Subcutaneous adipose tissue (tissue), 4 donors: Measurements from ENCODE around the gene LGR5. TPM values are rescaled to one million over a fixed set of nuclear protein-coding genes. Genes with fewer than 3 reads are reported as not detected.

ENCODE experiments used
- total RNA-seq, 4 donors: library from RNA; depleted of rRNA; stranded (reverse); fragments of >200 nt; gene quantifications; one replicate each; pipeline ENCODE4 v1.1.0, GENCODE V29; 2016
- TF ChIP-seq, protein P1 (sequence below): fragments of 450-650 bp; IDR thresholded peaks from one replicate; pipeline ENCODE4 v1.5.1; 2016; ENCODE audit warnings: low read depth, mild to moderate bottlenecking, control low read depth, antibody characterized with exemption, moderate library complexity

Gene LGR5
- total RNA-seq, 4 donors from 2014 or later: 0.17 to 0.88 (median 0.35) TPM

- TF ChIP-seq, protein P1, sequence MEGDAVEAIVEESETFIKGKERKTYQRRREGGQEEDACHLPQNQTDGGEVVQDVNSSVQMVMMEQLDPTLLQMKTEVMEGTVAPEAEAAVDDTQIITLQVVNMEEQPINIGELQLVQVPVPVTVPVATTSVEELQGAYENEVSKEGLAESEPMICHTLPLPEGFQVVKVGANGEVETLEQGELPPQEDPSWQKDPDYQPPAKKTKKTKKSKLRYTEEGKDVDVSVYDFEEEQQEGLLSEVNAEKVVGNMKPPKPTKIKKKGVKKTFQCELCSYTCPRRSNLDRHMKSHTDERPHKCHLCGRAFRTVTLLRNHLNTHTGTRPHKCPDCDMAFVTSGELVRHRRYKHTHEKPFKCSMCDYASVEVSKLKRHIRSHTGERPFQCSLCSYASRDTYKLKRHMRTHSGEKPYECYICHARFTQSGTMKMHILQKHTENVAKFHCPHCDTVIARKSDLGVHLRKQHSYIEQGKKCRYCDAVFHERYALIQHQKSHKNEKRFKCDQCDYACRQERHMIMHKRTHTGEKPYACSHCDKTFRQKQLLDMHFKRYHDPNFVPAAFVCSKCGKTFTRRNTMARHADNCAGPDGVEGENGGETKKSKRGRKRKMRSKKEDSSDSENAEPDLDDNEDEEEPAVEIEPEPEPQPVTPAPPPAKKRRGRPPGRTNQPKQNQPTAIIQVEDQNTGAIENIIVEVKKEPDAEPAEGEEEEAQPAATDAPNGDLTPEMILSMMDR: no peak
Observed at GRCh38 chr12:71407732-71408131, 31.9 kb upstream of the LGR5 start.

DNA sequence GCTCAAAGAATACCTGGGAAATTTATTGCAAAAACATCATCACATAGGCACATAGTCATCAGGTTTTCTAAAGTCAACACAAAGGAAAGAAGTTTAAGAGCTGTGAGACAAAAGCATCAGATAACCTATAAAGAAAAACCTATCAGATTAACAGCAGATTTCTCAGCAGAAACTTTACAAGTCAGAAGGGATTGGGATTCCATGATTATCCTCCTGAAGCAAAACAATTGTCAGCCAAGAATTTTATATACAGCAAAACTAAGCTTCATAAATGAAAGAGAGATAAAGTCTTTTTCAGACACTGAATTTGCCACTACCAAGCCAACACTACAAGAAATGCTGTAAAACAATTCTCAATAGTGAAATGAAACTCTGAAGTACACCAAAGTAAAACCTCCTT lies 28.8 kb upstream of the LGR5 start:
- TF ChIP-seq, protein P1: no peak

DNA sequence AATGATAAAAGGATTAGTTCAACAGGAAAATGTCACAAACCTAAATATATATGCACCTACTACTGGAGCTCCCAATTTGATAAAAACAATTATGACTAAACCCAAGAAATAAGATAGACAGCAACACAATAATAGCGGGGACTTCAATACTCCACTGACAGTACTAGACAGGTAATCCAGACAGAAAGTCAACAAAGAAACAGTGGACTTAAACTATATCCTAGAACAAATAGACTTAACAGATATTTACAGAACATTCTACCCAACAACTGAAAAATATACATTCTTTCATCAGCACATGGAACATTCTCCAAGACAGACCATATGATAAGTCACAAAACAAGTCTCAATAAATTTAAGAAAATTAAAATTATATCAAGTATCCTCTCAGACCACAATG lies 28.0 kb upstream of the LGR5 start:
- TF ChIP-seq, protein P1: no peak

DNA sequence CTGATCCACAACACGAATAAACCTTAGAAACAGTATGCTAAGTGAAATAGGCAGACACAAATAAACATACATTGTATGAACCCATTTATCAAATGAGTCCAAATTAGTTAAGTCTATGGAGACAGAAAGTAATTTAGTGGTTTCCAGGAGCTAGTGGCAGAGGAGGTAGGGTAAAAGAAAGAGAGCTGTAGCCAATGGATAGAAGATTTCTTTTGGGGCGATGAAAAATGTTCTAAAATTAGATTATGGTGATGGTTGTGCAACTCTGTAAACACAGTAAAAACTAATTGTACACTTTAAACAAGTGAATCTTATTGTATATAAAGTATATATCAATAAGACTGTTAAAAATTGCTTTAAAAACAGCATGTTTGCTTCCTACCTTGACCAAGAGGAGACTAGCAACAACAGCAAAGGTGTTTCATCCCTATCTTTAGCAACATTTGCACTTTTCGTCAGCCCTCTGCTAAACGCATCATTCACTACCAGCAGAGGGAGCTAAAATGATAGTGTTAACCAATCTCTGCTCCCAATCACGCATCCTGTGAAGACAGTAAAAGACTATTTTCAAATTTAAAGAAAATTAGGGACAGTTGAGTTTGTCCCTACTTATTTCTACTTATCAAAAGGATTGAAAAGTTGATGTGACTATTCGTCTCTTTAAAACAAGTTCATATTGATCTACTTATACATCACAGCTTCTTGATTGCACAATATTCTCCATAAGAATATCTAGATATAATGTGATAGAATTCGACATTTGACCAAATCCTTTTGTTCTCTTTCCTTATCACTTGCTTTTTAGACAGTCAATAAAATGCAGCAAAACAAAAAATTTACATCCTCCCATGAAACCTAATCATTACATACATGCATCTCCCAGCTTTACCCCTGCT lies 24.0 kb upstream of the LGR5 start:
- TF ChIP-seq, protein P1: no peak

GRCh38 chr12:71417181-71417580 lies 22.4 kb upstream of the LGR5 start:
- TF ChIP-seq, protein P1: no peak

DNA sequence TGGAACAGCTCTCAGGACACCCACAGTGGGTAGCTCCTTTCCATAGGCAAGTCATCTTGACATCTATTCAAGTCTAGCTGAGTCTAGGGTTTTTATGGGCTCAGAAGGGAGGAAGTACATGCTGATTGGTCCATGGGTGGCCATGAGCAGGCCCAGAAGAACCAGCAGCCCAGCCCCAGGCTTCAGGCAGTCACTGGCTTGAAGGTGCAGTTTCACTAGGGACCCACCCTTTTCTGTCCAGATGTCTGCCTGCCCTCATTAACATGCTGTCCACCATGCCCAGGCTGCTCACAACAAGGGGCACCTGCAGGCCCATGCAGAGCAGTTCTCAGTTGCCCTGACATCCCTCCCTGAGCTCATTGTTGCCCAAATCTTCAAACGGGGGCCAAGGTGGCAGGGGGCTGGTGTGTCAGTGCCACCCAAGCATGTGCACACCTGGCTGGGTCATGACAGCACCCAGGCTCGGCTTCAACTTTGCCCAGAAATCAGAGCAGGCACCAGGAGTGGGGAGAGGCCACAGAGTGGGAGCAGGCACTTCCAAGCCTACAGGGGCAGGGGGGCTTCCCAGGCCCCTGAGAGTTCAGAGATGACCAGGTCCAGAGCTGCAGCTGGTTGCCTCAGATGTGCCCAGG lies 18.7 kb upstream of the LGR5 start:
- TF ChIP-seq, protein P1: no peak

DNA sequence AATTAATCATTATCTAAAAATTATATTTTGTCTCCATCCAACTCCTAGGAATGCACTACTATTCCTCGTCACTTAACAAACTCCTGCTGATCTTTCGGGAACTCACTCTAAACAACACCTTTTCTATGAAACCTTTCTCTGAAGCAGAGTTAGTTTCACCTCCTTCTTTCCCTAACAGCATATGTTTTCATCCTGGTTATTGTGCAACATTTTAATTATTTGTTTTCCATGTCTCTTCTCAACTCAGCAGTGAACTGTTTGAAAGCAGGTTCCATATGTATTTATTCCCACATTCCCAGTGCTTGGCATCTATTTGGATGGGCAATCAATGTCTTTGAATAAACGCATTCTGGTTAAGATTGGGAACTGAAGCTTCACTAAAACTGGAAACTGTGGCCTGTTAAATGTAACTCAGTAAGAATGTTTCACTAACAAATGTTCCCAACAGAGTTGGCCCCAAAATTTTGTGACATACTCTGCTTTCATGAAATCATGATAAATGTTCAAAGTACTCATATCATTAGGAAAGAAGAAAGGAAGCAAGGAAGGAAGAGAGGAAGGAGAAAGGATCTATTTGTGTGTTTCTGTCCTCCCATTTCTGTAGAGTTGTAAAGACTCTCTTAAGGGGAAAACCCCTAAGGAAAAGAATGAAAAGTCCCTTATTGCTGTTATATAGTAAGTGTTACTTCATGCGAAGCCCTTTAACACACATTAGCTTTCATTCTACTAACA lies 13.9 kb upstream of the LGR5 start:
- TF ChIP-seq, protein P1: no peak
